ENCODE results near the gene AP1S1. TPM values are rescaled to one million over a fixed set of nuclear protein-coding genes. Genes with fewer than 3 reads are reported as not detected.

Gene AP1S1
- total RNA-seq, 1 donor from 2014 or later, result 41.1 TPM

- intact Hi-C loops (cut with micrococcal nuclease), result loop anchor here (1.0 to 5.0 kb wide), 4 partner anchors 24 to 282 kb away; partner anchors contain the start of genes TRIM56 and UFSP1
Observed at GRCh38 chr7:101169110-101169837, 15.0 kb downstream of the AP1S1 start.

- intact Hi-C loops (cut with micrococcal nuclease), result loop anchor here (1.0 to 5.0 kb wide), 6 partner anchors 23 to 283 kb away; partner anchors contain the start of genes MUC12, TRIM56 and UFSP1
Observed at GRCh38 chr7:101169838-101170551, 15.7 kb downstream of the AP1S1 start.

- intact Hi-C loops (cut with micrococcal nuclease), result loop anchor here (5.0 kb wide), 2 partner anchors 131 to 204 kb away; partner anchors contain the start of gene MUC12
Observed at GRCh38 chr7:101170617-101171441, 16.6 kb downstream of the AP1S1 start.

GRCh38 chr7:101171442-101171837 is 17.2 kb downstream of the AP1S1 start:
- intact Hi-C loops (cut with micrococcal nuclease), result loop anchor here (5.0 kb wide), 2 partner anchors 131 to 204 kb away; partner anchors contain the start of gene MUC12

GRCh38 chr7:101172005-101172853 is 18.0 kb downstream of the AP1S1 start:
- intact Hi-C loops (cut with micrococcal nuclease), result loop anchor here (5.0 kb wide), 2 partner anchors 130 to 205 kb away; partner anchors contain the start of gene MUC12

- intact Hi-C loops (cut with micrococcal nuclease), result loop anchor here (5.0 kb wide), 2 partner anchors 129 to 206 kb away; partner anchors contain the start of gene MUC12
Observed at GRCh38 chr7:101172854-101173751, 18.8 kb downstream of the AP1S1 start.

- intact Hi-C loops (cut with micrococcal nuclease), result loop anchor here (1.0 to 5.0 kb wide), 3 partner anchors 19 to 206 kb away; partner anchors contain the start of genes AP1S1 and MUC12
Observed at GRCh38 chr7:101173752-101174244, 19.5 kb downstream of the AP1S1 start.

- intact Hi-C loops (cut with micrococcal nuclease), result loop anchor here (1.0 to 5.0 kb wide), 3 partner anchors 20 to 207 kb away; partner anchors contain the start of genes AP1S1 and MUC12
Observed at GRCh38 chr7:101174322-101174854, 20.1 kb downstream of the AP1S1 start.

- intact Hi-C loops (cut with micrococcal nuclease), result no loop called here
Observed at GRCh38 chr7:101175664-101176063, 21.4 kb downstream of the AP1S1 start.

- intact Hi-C loops (cut with micrococcal nuclease), result no loop called here
Observed at GRCh38 chr7:101177644-101178043, 23.4 kb downstream of the AP1S1 start.

- intact Hi-C loops (cut with micrococcal nuclease), result no loop called here
Observed at GRCh38 chr7:101179117-101179516, 24.8 kb downstream of the AP1S1 start.

GRCh38 chr7:101179713-101180112 is 25.4 kb downstream of the AP1S1 start:
- intact Hi-C loops (cut with micrococcal nuclease), result no loop called here

- intact Hi-C loops (cut with micrococcal nuclease), result no loop called here
Observed at GRCh38 chr7:101180130-101180755, 26.0 kb downstream of the AP1S1 start, which contains the start of gene NAT16. Gene NAT16, minus strand, starts transcription at chr7:101180293. Its CDS starts 5,486 bp downstream, at chr7:101174807.

- intact Hi-C loops (cut with micrococcal nuclease), result no loop called here
Observed at GRCh38 chr7:101185258-101185839, 31.1 kb downstream of the AP1S1 start.

GRCh38 chr7:101186194-101186593 is 31.9 kb downstream of the AP1S1 start:
- intact Hi-C loops (cut with micrococcal nuclease), result no loop called here

- intact Hi-C loops (cut with micrococcal nuclease), result no loop called here
Observed at GRCh38 chr7:101186844-101187428, 32.7 kb downstream of the AP1S1 start.

GRCh38 chr7:101189109-101189508 is 34.8 kb downstream of the AP1S1 start:
- intact Hi-C loops (cut with micrococcal nuclease), result no loop called here

Measured in T-helper 1 cell treated with Interleukin-12 subunit alpha and Interleukin-12 subunit beta and Interleukin-4 antibody, amounts not matched to agents 30 ng/mL and 1 ng/mL, for 36 hours (primary cell).